WTC11 (cell line): Measurements from ENCODE around the gene PLIN3. TPM values are rescaled to one million over a fixed set of nuclear protein-coding genes. Genes with fewer than 3 reads are reported as not detected.
"Not testable (repeated sequence)": the region's sequence is repeated elsewhere in the genome, so short reads cannot be mapped to it uniquely, and the experiment has no call there.

ENCODE experiments used
- ATAC-seq: fragments of 200-7000 bp; cut with Tn5 transposase; 2 replicates; pipeline ENCODE4 v1.10.0; 2021; ENCODE audit warnings: mild to moderate bottlenecking, moderate library complexity
- CTCF ChIA-PET: fragments of 300-600 bp; sonication (Branson Sonifier 250); formaldehyde crosslinking; loops from one replicate; lab custom pipeline; 2021; ENCODE audit warnings: antibody characterized with exemption; lab: Charles Lee
- POLR2A ChIA-PET: fragments of 350-600 bp; sonication (Branson Sonifier 250); formaldehyde crosslinking; loops from one replicate; lab custom pipeline; 2021; ENCODE audit warnings: antibody characterized with exemption; lab: Charles Lee
- DNase-seq: peaks from one replicate; pipeline ENCODE4 v3.0.0; 2021; ENCODE audit warnings: low spot score
- H3K27ac Mint-ChIP-seq: 2 replicates; pipeline ENCODE4 v1.8.0; 2021; ENCODE audit warnings: mixed read lengths
- H3K27me3 Mint-ChIP-seq: 2 replicates; pipeline ENCODE4 v1.8.0; 2021; ENCODE audit warnings: low read depth, mild to moderate bottlenecking, moderate library complexity, mixed read lengths
- H3K36me3 Mint-ChIP-seq: 2 replicates; pipeline ENCODE4 v1.8.0; 2021; ENCODE audit warnings: mixed read lengths
- H3K4me1 Mint-ChIP-seq: 2 replicates; pipeline ENCODE4 v1.8.0; 2022; ENCODE audit warnings: mixed read lengths
- H3K4me3 Mint-ChIP-seq: 2 replicates; pipeline ENCODE4 v1.8.0; 2021; ENCODE audit warnings: mild to moderate bottlenecking, moderate library complexity, mixed read lengths
- H3K9me3 Mint-ChIP-seq: 2 replicates; pipeline ENCODE4 v1.8.0; 2021; ENCODE audit warnings: mixed read lengths
- AR ChIP-seq: fragments of 250-450 bp; sonication (Bioruptor Pico); IDR thresholded peaks from 2 replicates; pipeline ENCODE4 v1.9.0; 2021; ENCODE audit warnings: mild to moderate bottlenecking
- ATF1 ChIP-seq: sonication (generic); formaldehyde crosslinking; IDR thresholded peaks from 2 replicates; pipeline ENCODE4 v1.8.1; 2023; ENCODE audit warnings: mild to moderate bottlenecking, moderate library complexity, missing genetic modification reagents
- ATF6 ChIP-seq: sonication (generic); formaldehyde crosslinking; IDR thresholded peaks from 2 replicates; pipeline ENCODE4 v1.8.1; 2023; ENCODE audit warnings: mild to moderate bottlenecking, missing genetic modification reagents
- E2F5 ChIP-seq: sonication (generic); formaldehyde crosslinking; IDR thresholded peaks from 2 replicates; pipeline ENCODE4 v1.8.1; 2022; ENCODE audit warnings: mild to moderate bottlenecking, moderate library complexity, missing genetic modification reagents
- GTF2I ChIP-seq: fragments of 250-450 bp; sonication (Bioruptor Pico); conservative IDR thresholded peaks from 2 replicates; pipeline ENCODE4 v1.4.0; 2021; ENCODE audit warnings: mild to moderate bottlenecking
- TCF7 ChIP-seq: sonication (generic); formaldehyde crosslinking; IDR thresholded peaks from 2 replicates; pipeline ENCODE4 v1.8.0; 2022; ENCODE audit warnings: mild to moderate bottlenecking, low read depth, missing genetic modification reagents, moderate library complexity
- ZNF263 ChIP-seq: sonication (generic); formaldehyde crosslinking; IDR thresholded peaks from 2 replicates; pipeline ENCODE4 v1.8.1; 2022; ENCODE audit warnings: low read depth, mild to moderate bottlenecking, moderate library complexity, missing genetic modification reagents
- total RNA-seq: library from RNA; stranded (reverse); gene quantifications from 3 replicates; pipeline ENCODE4 v1.2.3, GENCODE V29; 2021
- TF ChIP-seq, protein P1 (sequence below): fragments of 250-450 bp; sonication (Bioruptor Pico); conservative IDR thresholded peaks from 2 replicates; pipeline ENCODE4 v1.9.0; 2021; ENCODE audit warnings: mild to moderate bottlenecking
- TF ChIP-seq, protein P2 (sequence below): sonication (generic); formaldehyde crosslinking; IDR thresholded peaks from 2 replicates; pipeline ENCODE4 v1.8.1; 2023; ENCODE audit warnings: mild to moderate bottlenecking, missing genetic modification reagents, moderate library complexity

Gene PLIN3
- total RNA-seq, 1 experiment from 2014 or later: 61.3 TPM

DNA sequence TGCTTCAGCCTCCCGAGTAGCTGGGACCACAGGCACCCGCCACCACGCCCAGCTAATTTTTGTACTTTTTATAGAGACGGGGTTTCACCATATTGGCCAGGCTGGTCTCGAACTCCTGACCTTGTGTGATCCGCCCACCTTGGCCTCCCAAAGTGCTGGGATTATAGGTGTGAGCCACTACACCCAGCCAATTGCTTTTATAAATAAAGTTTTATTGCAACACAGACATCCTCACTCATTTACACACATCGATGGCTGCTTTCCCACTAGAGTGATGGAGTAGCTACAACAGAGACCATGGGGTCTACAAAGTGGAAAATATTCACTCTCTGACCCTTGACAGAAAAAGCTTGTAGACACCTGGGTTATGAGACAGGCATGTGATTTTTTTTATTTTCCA, 45.1 kb downstream of the PLIN3 start:
- ATAC-seq, H3K4me1 Mint-ChIP-seq, POLR2A ChIA-PET, DNase-seq, H3K4me3 Mint-ChIP-seq, H3K27ac Mint-ChIP-seq, H3K9me3 Mint-ChIP-seq, H3K36me3 Mint-ChIP-seq, H3K27me3 Mint-ChIP-seq: not testable (repeated sequence)
- CTCF ChIA-PET: interaction anchor here (0.9 to 2.6 kb wide), 4 partner anchors 13 to 116 kb away, joined by 3 to 26 read pairs (median 9); no protein-coding TSS in a partner anchor

DNA sequence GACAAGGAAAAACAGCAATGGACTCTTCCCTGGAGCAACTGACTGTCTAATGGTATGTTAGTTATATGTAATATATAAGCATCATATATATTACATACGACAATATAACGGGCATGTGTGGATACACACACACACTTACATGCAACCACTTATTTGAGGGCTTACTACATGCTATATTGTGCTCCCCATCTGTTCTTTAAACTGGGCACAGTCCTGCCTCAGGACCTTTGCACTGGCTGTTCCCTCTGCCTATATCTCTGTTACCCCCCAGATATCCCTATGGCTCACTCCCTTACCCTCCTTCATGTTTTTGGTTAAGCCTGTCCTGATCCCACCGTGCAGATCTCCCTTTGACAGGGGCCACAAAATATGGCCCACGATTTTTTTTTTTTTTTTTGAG, 46.2 kb downstream of the PLIN3 start:
- no peaks in the 10 kb centered on the region for H3K36me3 Mint-ChIP-seq
- POLR2A ChIA-PET: no interaction called here
- H3K9me3 Mint-ChIP-seq: no peaks in the 10 kb centered on the region
- TF ChIP-seq E2F5 (no peak), ZNF263 (CRISPR knock-in tag) (no peak), ATF1 (no peak), TCF7 (no peak), AR (CRISPR knock-in tag) (no peak), ATF6 (CRISPR knock-in tag) (no peak)
- TF ChIP-seq, protein P1, sequence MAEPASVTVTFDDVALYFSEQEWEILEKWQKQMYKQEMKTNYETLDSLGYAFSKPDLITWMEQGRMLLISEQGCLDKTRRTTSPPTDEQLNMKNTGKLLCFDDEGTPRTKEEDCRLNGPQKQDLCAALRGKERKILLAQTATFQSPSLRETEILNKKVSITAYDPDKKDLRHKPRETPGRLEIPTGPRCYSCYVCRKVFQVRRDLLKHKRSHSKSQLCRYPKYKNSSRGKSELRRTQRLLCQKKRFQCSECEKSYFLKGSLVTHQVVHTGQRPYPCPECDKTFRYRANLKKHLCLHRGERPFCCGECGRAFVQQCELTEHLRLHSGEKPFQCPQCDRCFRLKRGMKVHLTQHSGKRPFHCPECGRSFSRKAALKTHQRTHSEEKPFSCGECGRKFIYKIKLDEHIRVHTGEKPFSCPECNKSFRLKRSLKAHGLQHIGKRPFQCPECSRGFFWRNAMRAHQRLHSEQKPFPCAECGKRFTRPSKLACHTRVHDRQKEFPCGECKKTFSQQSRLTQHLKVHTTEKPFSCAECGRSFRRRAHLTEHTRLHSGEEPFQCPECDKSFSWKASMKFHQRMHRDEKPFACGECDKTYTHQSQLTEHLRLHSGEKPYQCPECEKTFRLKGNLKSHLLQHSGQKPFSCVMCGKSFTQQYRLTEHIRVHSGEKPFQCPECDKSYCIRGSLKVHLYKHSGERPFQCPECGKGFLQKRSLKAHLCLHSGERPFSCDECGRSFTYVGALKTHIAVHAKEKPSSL (CRISPR knock-in tag): no peak
- TF ChIP-seq, protein P2, sequence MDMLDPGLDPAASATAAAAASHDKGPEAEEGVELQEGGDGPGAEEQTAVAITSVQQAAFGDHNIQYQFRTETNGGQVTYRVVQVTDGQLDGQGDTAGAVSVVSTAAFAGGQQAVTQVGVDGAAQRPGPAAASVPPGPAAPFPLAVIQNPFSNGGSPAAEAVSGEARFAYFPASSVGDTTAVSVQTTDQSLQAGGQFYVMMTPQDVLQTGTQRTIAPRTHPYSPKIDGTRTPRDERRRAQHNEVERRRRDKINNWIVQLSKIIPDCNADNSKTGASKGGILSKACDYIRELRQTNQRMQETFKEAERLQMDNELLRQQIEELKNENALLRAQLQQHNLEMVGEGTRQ (CRISPR knock-in tag): no peak
- no peak for ATAC-seq
- H3K4me1 Mint-ChIP-seq: no peaks in the 10 kb centered on the region
- H3K4me3 Mint-ChIP-seq: no peak overlapping the region
- peaks cover 16% of the 10 kb centered on the region for H3K27me3 Mint-ChIP-seq
- no peak for DNase-seq
- no peak overlapping the region for H3K27ac Mint-ChIP-seq
- CTCF ChIA-PET: interaction anchor here (0.8 to 4.2 kb wide), 2 partner anchors 12 kb away, joined by 3 to 31 read pairs; no protein-coding TSS in a partner anchor

- no peak for TF ChIP-seq GTF2I (CRISPR knock-in tag)
- Mint-ChIP-seq H3K27me3 (peaks cover 25% of the 10 kb centered on the region), H3K4me3 (no peak overlapping the region), H3K27ac (no peak overlapping the region), H3K4me1 (peaks cover 2% of the 10 kb centered on the region; the same call in 1 of the 2 replicates), H3K9me3 (peaks cover 8% of the 10 kb centered on the region), H3K36me3 (no peaks in the 10 kb centered on the region)
- DNase-seq: peak; percentile 20
- ChIA-PET CTCF (interaction anchor here (0.5 to 4.2 kb wide), 6 partner anchors 8 to 35 kb away, joined by 3 to 31 read pairs (median 8); partner anchors contain the start of genes FEM1A and TICAM1), POLR2A (no interaction called here)
- ATAC-seq: no peak
Observed at GRCh38 chr19:4817467-4818277, 49.8 kb downstream of the PLIN3 start.
